OCI-LY7 (cell line): ENCODE results near the gene STPG1. TPM values are rescaled to one million over a fixed set of nuclear protein-coding genes. Genes with fewer than 3 reads are reported as not detected.

Experiments used
- BruUV-seq: library from RNA; stranded (reverse); fragments of 400-500 nt; replicated peaks from 2 replicates; lab custom pipeline; 2021; lab: Mats Ljungman, UMichigan
- CTCF ChIA-PET: fragments of 300-600 bp; sonication (Branson Sonifier 250); formaldehyde crosslinking; loops from one replicate; lab custom pipeline; 2022; ENCODE audit warnings: antibody characterized with exemption; ENCODE audit not compliant: unreplicated experiment; lab: Charles Lee
- POLR2A ChIA-PET: fragments of 300-600 bp; sonication (Branson Sonifier 250); formaldehyde crosslinking; loops from one replicate; lab custom pipeline; 2022; ENCODE audit warnings: antibody characterized with exemption; lab: Charles Lee
- DNase-seq: peaks from one replicate; pipeline ENCODE4 v3.0.0-alpha.2; 2015; ENCODE audit warnings: low spot score
- H2AFZ ChIP-seq: fragments of 200-600 bp; sonication (generic), shearing (Covaris generic); 2 replicates; pipeline ENCODE4 v1.6.1; 2014; ENCODE audit warnings: mild to moderate bottlenecking, antibody characterized with exemption, low read length, moderate library complexity
- H3K27ac ChIP-seq: fragments of 200-600 bp; sonication (generic); 2 replicates; pipeline ENCODE4 v1.5.1; 2014; ENCODE audit warnings: mixed run types, low read depth, mild to moderate bottlenecking, moderate library complexity, low read length, inconsistent platforms; ENCODE audit not compliant: poor library complexity, severe bottlenecking
- H3K36me3 ChIP-seq: fragments of 200-600 bp; sonication (generic); 2 replicates; pipeline ENCODE4 v1.6.1; 2014; ENCODE audit warnings: mild to moderate bottlenecking, antibody characterized with exemption, low read length, moderate library complexity, mixed read lengths; ENCODE audit not compliant: insufficient read depth
- H3K4me1 ChIP-seq: fragments of 200-600 bp; sonication (generic); 2 replicates; pipeline ENCODE4 v1.5.1; 2014; ENCODE audit warnings: mild to moderate bottlenecking, low read length; ENCODE audit not compliant: insufficient read depth, poor library complexity, severe bottlenecking
- H3K4me2 ChIP-seq: fragments of 200-600 bp; sonication (generic); 2 replicates; pipeline ENCODE4 v1.6.1; 2014; ENCODE audit warnings: mild to moderate bottlenecking, low read length
- H3K4me3 ChIP-seq: fragments of 200-600 bp; sonication (generic); 2 replicates; pipeline ENCODE4 v1.5.1; 2014; ENCODE audit warnings: mild to moderate bottlenecking, low read depth, low read length; ENCODE audit not compliant: poor library complexity, severe bottlenecking
- H3K79me2 ChIP-seq: fragments of 200-600 bp; sonication (generic); 2 replicates; pipeline ENCODE4 v1.6.1; 2016; ENCODE audit warnings: low read depth, mild to moderate bottlenecking, low read length, moderate library complexity, mixed read lengths; ENCODE audit not compliant: insufficient read depth
- H3K9me2 ChIP-seq: fragments of 200-600 bp; sonication (generic); 2 replicates; pipeline ENCODE4 v1.6.1; 2016; ENCODE audit warnings: mild to moderate bottlenecking, low read length, mixed read lengths; ENCODE audit not compliant: insufficient read depth
- H3K9me3 ChIP-seq: fragments of 200-600 bp; sonication (generic); 2 replicates; pipeline ENCODE4 v1.6.1; 2014; ENCODE audit warnings: mild to moderate bottlenecking, mixed run types, low read length, mixed read lengths
- H4K20me1 ChIP-seq: fragments of 200-600 bp; sonication (generic); 2 replicates; pipeline ENCODE4 v1.6.1; 2014; ENCODE audit warnings: mild to moderate bottlenecking, antibody characterized with exemption, low read length, moderate library complexity, mixed read lengths; ENCODE audit not compliant: insufficient read depth
- EZH2phosphoT487 ChIP-seq: fragments of 200-600 bp; sonication (generic); IDR thresholded peaks from 2 replicates; pipeline ENCODE4 v1.6.1; 2018; ENCODE audit warnings: low read depth, borderline replicate concordance, mild to moderate bottlenecking, mixed run types, antibody characterized with exemption, low read length, moderate library complexity, mixed read lengths
- intact Hi-C: fragments of 100-400 bp; cut with micrococcal nuclease; formaldehyde crosslinking; loops from one replicate; pipeline ENCODE4 v1.10.0; 2022; ENCODE audit not compliant: unreplicated experiment
- total RNA-seq, 2 experiments: library from RNA; depleted of rRNA in 1 of 2; stranded (reverse); fragments of >200 nt in 1 of 2; shearing (Covaris generic) in 1 of 2; gene quantifications; 2 replicates each; pipeline ENCODE4 v1.2.3, GENCODE V29; 2014 to 2022
- TF ChIP-seq, protein P1 (sequence below): fragments of 200-600 bp; sonication (generic); conservative IDR thresholded peaks from 2 replicates; pipeline ENCODE4 v1.5.1; 2014; ENCODE audit warnings: mild to moderate bottlenecking, antibody characterized with exemption, low read length, moderate library complexity, mixed read lengths

Gene STPG1
- total RNA-seq, 2 experiments from 2014 or later, result 5.1 to 9.6 TPM

GRCh38 chr1:24379733-24380315, 33.8 kb downstream of the STPG1 start:
- no peak overlapping the region for H2AFZ ChIP-seq
- no TSS peak for BruUV-seq

DNA sequence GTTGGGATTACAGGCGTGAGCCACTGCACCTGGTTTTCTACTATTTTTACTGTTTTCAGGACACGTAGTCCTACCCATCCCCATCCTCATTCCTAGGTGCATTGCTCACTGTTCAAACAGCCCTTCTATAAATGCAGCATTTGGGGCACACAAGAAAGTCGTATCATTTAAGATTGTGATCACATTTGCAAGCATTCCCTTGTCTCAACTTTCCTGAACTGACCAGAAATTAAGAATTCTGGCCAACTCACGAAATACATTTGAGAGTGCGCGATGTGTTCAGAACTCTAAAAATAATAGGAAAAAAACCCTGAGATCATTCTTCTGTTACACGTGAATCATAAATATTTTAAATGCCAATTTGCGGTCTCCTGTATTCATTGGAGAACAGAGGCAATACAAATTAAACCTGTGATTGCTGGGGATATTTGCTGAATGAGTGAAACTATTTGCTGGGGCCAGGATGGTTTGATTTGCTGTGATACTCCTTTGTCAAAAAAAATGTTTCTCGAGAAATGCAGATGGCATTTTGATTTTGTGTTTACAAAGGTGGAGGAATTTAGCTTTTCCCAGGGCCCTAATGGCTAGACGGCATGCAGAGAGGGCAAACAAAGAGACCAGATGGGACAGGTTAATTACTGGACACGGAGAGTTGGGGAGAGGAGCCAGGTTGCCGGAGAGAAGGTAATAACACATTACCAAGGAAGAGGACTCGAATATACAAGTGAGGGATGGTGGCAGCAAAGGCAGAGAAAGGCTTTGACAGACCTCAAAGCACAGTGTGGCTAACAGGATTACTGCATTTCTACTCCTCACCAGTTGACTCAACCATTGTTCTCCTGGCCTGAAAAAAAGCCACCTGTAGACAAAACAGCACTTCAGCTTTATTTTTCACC, 38.4 kb downstream of the STPG1 start:
- Histone ChIP-seq H3K79me2 (no peaks in the 10 kb centered on the region), H2AFZ (no peak overlapping the region), H3K9me2 (no peaks in the 10 kb centered on the region), H3K4me2 (no peak overlapping the region), H3K4me3 (no peak overlapping the region), H3K27ac (no peak overlapping the region), H4K20me1 (no peaks in the 10 kb centered on the region), H3K9me3 (no peaks in the 10 kb centered on the region), H3K36me3 (no peaks in the 10 kb centered on the region), H3K4me1 (peaks cover 23% of the 10 kb centered on the region)
- TF ChIP-seq, protein P1, sequence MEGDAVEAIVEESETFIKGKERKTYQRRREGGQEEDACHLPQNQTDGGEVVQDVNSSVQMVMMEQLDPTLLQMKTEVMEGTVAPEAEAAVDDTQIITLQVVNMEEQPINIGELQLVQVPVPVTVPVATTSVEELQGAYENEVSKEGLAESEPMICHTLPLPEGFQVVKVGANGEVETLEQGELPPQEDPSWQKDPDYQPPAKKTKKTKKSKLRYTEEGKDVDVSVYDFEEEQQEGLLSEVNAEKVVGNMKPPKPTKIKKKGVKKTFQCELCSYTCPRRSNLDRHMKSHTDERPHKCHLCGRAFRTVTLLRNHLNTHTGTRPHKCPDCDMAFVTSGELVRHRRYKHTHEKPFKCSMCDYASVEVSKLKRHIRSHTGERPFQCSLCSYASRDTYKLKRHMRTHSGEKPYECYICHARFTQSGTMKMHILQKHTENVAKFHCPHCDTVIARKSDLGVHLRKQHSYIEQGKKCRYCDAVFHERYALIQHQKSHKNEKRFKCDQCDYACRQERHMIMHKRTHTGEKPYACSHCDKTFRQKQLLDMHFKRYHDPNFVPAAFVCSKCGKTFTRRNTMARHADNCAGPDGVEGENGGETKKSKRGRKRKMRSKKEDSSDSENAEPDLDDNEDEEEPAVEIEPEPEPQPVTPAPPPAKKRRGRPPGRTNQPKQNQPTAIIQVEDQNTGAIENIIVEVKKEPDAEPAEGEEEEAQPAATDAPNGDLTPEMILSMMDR, result no peak
- no peak for TF ChIP-seq EZH2phosphoT487
- intact Hi-C loops, result no loop called here
- CTCF ChIA-PET, result no interaction called here
- POLR2A ChIA-PET, result interaction anchor here (0.6 kb wide), 1 partner anchor 175 kb away, joined by 3 read pairs; no protein-coding TSS in a partner anchor
- no peak for DNase-seq
- BruUV-seq, result no TSS peak

More at GRCh38 chr1:24379733-24380315, 33.8 kb downstream of the STPG1 start:
- H3K36me3 ChIP-seq, result no peaks in the 10 kb centered on the region
- CTCF ChIA-PET, result no interaction called here
- POLR2A ChIA-PET, result no interaction called here
- H3K9me3 ChIP-seq, result no peaks in the 10 kb centered on the region
- TF ChIP-seq, protein P1, result no peak
- no peak for TF ChIP-seq EZH2phosphoT487
- no peak for DNase-seq
- H3K4me2 ChIP-seq, result no peak overlapping the region
- no peaks in the 10 kb centered on the region for H3K79me2 ChIP-seq
- intact Hi-C loops, result no loop called here
- H3K27ac ChIP-seq, result no peak overlapping the region
- H3K9me2 ChIP-seq, result no peaks in the 10 kb centered on the region
- H3K4me3 ChIP-seq, result no peak overlapping the region
- H3K4me1 ChIP-seq, result peaks cover 6% of the 10 kb centered on the region
- no peaks in the 10 kb centered on the region for H4K20me1 ChIP-seq
